ENCODE data around the gene DIP2B. TPM values are rescaled to one million over a fixed set of nuclear protein-coding genes. Genes with fewer than 3 reads are reported as not detected.

Gene DIP2B, protein sequence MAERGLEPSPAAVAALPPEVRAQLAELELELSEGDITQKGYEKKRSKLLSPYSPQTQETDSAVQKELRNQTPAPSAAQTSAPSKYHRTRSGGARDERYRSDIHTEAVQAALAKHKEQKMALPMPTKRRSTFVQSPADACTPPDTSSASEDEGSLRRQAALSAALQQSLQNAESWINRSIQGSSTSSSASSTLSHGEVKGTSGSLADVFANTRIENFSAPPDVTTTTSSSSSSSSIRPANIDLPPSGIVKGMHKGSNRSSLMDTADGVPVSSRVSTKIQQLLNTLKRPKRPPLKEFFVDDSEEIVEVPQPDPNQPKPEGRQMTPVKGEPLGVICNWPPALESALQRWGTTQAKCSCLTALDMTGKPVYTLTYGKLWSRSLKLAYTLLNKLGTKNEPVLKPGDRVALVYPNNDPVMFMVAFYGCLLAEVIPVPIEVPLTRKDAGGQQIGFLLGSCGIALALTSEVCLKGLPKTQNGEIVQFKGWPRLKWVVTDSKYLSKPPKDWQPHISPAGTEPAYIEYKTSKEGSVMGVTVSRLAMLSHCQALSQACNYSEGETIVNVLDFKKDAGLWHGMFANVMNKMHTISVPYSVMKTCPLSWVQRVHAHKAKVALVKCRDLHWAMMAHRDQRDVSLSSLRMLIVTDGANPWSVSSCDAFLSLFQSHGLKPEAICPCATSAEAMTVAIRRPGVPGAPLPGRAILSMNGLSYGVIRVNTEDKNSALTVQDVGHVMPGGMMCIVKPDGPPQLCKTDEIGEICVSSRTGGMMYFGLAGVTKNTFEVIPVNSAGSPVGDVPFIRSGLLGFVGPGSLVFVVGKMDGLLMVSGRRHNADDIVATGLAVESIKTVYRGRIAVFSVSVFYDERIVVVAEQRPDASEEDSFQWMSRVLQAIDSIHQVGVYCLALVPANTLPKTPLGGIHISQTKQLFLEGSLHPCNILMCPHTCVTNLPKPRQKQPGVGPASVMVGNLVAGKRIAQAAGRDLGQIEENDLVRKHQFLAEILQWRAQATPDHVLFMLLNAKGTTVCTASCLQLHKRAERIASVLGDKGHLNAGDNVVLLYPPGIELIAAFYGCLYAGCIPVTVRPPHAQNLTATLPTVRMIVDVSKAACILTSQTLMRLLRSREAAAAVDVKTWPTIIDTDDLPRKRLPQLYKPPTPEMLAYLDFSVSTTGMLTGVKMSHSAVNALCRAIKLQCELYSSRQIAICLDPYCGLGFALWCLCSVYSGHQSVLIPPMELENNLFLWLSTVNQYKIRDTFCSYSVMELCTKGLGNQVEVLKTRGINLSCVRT (N-terminal part only)
- total RNA-seq: 39.3 and 40.9 TPM in 2 replicates

DNA sequence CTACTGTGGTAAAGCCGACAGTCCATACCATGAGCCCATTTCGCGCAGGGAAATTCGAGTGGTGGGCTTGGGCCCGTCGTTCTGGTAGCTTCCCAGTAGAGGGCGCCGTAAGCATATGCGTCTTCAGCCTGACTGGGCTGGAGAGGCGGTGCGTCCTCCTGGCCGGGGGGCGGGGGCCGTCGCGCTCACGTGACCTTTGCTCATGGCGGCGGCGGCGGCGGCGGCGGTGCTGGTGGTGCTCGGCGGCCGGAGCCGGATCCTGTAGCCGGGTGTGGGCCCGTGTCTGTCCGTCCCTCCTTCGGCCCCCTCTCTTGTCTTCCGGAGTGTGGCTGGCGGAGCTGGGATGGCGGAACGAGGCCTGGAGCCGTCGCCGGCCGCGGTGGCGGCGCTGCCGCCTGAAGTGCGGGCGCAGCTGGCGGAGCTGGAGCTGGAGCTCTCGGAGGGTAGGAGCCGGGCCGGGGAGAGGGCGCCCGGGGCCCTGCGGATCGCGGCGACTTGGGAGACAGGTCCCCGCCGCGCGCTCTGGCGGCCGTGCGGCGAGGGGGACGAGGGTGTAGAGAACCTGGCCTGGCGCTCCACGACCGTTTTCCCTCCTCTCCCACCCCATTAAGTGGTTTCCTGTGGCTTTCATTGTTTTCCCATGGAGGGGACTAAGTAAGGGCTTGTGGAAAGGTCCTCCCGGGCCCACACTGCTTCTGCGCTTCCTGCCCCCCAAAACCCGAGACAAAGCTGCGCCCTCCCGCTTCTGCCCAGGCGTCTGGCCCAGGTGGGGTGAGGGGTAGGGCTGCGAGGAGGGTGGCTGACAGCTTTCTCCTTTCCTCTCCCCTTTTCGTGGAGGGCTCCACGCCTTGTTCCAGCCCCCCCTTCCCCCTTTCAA, at the start of gene DIP2B:
Gene DIP2B (plus strand): TSS at position 188 of the 877 bp plus-strand sequence. CDS start 156 bp downstream, at position 344.
- Histone ChIP-seq H3K4me3 (ENCODE audit: low read depth, low read length) (peak within 1 kb of the TSS; percentile 86), H3K36me3 (ENCODE audit: control insufficient read depth, insufficient read depth, low read length) (no peaks in the 10 kb centered on the region), H3K27me3 (ENCODE audit: control insufficient read depth, insufficient read depth, low read length) (no peaks in the 10 kb centered on the region)
- TF ChIP-seq, protein P1, sequence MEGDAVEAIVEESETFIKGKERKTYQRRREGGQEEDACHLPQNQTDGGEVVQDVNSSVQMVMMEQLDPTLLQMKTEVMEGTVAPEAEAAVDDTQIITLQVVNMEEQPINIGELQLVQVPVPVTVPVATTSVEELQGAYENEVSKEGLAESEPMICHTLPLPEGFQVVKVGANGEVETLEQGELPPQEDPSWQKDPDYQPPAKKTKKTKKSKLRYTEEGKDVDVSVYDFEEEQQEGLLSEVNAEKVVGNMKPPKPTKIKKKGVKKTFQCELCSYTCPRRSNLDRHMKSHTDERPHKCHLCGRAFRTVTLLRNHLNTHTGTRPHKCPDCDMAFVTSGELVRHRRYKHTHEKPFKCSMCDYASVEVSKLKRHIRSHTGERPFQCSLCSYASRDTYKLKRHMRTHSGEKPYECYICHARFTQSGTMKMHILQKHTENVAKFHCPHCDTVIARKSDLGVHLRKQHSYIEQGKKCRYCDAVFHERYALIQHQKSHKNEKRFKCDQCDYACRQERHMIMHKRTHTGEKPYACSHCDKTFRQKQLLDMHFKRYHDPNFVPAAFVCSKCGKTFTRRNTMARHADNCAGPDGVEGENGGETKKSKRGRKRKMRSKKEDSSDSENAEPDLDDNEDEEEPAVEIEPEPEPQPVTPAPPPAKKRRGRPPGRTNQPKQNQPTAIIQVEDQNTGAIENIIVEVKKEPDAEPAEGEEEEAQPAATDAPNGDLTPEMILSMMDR (IDR thresholded peaks at IDR 0.05; ENCODE audit: insufficient read depth, low read length, poor library complexity, severe bottlenecking): peak; percentile 82
- DNase-seq (ENCODE audit: low read depth): peak; percentile 31

DNA sequence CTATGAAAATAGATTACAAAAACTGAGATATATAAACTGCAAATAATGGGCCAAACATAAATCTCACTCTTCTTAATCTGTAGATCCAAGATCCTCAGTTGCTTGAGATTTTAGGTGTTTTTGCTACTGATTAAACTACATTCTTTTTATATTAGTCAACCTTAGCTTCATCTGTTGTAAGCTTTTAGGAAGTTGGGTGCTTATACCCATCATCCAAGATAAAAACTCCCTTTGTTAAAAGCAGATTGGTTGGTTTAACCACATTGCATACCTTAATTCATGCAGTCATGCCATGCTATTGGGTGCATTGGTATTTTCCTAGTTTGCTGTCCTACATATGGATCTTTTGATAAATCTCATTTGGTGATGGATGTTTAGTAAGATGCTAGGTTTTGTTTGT, 46.2 kb upstream of the DIP2B start:
- Histone ChIP-seq H3K4me3 (ENCODE audit: low read depth, low read length) (no peak overlapping the region), H3K27me3 (ENCODE audit: control insufficient read depth, insufficient read depth, low read length) (no peaks in the 10 kb centered on the region), H3K36me3 (ENCODE audit: control insufficient read depth, insufficient read depth, low read length) (peaks cover 4% of the 10 kb centered on the region)
- TF ChIP-seq, protein P1 (IDR thresholded peaks at IDR 0.05; ENCODE audit: insufficient read depth, low read length, poor library complexity, severe bottlenecking): no peak
- peak; percentile 4 for DNase-seq (ENCODE audit: low read depth)

DNA sequence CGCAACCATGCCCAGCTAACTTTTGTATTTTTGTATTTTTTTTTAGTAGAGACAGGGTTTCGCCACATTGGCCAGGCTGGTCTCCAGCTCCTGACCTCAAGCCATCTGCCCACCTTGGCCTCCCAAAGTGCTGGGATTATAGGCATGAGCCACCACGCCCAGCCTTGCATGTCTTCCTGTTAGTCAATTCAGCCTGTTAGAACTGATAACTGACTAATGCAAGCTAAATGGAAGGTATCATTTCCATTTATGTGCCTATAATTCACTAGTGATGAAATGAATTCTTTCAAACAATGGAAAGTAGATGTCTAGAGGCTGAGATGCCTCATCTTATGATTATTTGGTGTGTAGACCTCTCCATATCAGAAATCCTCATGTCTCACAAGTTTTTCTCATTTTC, 37.3 kb upstream of the DIP2B start:
- Histone ChIP-seq H3K36me3 (ENCODE audit: control insufficient read depth, insufficient read depth, low read length) (peaks cover 5% of the 10 kb centered on the region), H3K27me3 (ENCODE audit: control insufficient read depth, insufficient read depth, low read length) (no peaks in the 10 kb centered on the region), H3K4me3 (ENCODE audit: low read depth, low read length) (no peak overlapping the region)
- DNase-seq (ENCODE audit: low read depth): no peak
- TF ChIP-seq, protein P1 (IDR thresholded peaks at IDR 0.05; ENCODE audit: insufficient read depth, low read length, poor library complexity, severe bottlenecking): no peak

DNA sequence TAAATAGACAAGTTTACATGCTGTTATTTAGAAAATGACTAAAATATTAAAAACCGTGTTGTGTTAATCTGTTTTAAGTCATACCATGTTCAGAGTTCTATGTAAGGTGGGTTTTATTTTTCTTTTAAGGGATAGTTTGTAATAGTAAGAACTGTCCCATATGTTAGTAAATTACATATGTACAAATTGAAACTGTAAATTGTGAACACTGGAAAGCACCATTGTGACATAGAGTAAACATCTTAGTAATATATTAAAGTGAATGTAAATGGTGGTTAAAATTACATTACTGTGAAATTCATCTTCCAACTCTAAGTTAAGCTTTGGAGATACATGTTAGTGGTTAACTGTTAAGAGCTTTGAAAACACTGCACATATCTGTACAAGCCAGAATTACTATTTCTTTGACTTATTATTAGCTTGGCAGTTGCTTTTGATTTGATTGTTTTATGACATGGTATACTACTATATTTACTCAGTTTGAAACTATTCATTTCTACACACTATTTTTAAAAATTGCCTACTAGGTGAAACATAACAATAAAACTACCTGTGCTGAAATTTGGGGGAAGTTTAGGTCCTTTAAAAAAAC, 27.4 kb upstream of the DIP2B start:
- TF ChIP-seq, protein P1 (IDR thresholded peaks at IDR 0.05; ENCODE audit: insufficient read depth, low read length, poor library complexity, severe bottlenecking): no peak
- Histone ChIP-seq H3K4me3 (ENCODE audit: low read depth, low read length) (no peak overlapping the region), H3K27me3 (ENCODE audit: control insufficient read depth, insufficient read depth, low read length) (no peaks in the 10 kb centered on the region), H3K36me3 (ENCODE audit: control insufficient read depth, insufficient read depth, low read length) (no peaks in the 10 kb centered on the region)
- DNase-seq (ENCODE audit: low read depth): no peak

All from kidney epithelial cell (primary cell).